Measurements from ENCODE around the gene RAD50.

DNA sequence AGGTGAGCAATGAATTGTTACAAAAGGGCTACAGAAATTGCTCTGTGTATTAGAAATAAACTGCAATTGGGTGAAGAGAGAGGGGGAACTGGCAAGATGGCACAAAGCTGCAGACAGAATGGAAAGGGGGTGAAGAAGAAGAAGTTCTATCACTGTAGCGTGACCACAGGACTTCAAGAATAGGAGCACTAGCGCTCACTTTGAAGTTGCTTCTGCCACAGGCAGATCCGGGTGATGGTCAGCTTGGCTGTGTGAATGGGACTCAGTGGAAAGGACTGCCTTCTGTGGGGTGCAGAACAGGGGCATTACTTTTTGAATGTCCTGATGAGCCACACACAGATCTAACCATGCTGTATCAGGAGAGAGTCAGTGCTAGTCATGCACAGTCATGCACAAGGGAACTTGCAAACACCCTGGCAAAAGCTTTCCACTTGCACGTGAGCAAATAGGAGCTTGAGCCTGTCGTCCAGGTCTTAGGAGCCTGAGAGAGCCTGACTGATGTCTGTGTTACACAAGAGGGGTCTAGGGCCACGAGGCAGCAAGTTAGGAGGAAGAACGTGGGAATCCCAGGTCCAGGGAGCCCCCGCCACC is 29.7 kb upstream of the RAD50 start:
- TF ChIP-seq, protein P1, sequence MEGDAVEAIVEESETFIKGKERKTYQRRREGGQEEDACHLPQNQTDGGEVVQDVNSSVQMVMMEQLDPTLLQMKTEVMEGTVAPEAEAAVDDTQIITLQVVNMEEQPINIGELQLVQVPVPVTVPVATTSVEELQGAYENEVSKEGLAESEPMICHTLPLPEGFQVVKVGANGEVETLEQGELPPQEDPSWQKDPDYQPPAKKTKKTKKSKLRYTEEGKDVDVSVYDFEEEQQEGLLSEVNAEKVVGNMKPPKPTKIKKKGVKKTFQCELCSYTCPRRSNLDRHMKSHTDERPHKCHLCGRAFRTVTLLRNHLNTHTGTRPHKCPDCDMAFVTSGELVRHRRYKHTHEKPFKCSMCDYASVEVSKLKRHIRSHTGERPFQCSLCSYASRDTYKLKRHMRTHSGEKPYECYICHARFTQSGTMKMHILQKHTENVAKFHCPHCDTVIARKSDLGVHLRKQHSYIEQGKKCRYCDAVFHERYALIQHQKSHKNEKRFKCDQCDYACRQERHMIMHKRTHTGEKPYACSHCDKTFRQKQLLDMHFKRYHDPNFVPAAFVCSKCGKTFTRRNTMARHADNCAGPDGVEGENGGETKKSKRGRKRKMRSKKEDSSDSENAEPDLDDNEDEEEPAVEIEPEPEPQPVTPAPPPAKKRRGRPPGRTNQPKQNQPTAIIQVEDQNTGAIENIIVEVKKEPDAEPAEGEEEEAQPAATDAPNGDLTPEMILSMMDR (IDR thresholded peaks at IDR 0.05) = peak in 1 of 6 experiments; percentile 9
- no peak for TF ChIP-seq POLR2A (IDR thresholded peaks at IDR 0.05)
